Measurements from ENCODE around the gene POLN. TPM values are rescaled to one million over a fixed set of nuclear protein-coding genes. Genes with fewer than 3 reads are reported as not detected.

The POLN gene
- total and polyA plus RNA-seq, 2 of the 4 experiments (the other 2 are of a cell fraction): 0.63 to 0.72 TPM

DNA sequence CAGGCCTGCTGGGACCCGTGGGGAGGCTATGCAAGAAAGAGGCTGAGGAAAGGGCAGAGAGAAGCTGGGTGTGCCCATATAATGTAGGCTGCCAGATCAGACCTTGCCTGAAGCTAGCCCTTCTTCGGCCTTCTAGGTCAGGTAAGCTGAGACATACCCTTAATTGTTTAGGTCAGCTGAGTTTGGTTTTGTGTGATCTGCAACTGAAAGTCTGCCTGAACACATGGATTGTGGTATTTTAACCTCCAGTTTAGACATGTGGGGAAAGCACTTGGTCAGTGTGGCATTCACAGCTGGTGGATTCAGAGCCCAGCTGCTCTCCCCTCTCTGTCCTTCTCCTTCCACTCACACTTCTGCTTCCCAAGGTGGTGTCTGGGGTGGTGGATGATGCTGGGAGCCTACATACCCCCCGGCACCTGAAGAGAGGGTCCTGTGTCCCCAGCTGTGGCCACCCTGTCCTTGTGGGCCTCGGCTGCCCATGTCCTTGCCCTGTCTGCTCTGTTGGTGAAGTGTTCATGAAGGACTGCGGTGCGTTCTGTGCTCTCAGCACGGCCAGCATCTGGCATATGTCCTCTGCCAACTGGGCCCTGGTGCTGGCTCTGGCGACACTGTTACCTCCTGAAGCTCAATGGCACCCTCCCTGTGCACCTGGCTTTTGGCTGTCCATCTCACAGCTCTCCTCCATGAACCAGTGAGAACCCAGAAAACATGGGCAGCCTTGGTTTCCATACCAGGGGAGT, 100.7 kb downstream of the POLN start:
- no peak overlapping the region for H4K5ac ChIP-seq (ENCODE audit: low read depth, low read length)
- no TSS peak for BruUV-seq (replicated peaks)
- no peak overlapping the region for H3K14ac ChIP-seq (replicated peaks; ENCODE audit: low read depth, low read length)
- H2BK120ac ChIP-seq (ENCODE audit: low read depth, low read length): no peak overlapping the region
- H2AFZ ChIP-seq (replicated peaks; ENCODE audit: low read length, poor library complexity): no peak overlapping the region
- dilution Hi-C loops (cut with HindIII; ENCODE audit: low sequenced_read_pairs, unreplicated experiment) (no loop called here), intact Hi-C loops (cut with micrococcal nuclease) (no loop called here), in situ Hi-C loops (cut with MboI; ENCODE audit: low sequenced_read_pairs) (no loop called here)
- H3K18ac ChIP-seq (ENCODE audit: low read depth, low read length): no peak overlapping the region
- no peak for ATAC-seq (ENCODE audit: low read depth)
- no peaks in the 10 kb centered on the region for H3K9me1 ChIP-seq (ENCODE audit: insufficient read depth, low read length)
- H2BK5ac ChIP-seq (ENCODE audit: low read depth, low read length, poor library complexity, severe bottlenecking): no peak overlapping the region
- no peaks in the 10 kb centered on the region for H3K36me3 ChIP-seq (ENCODE audit: control insufficient read depth, insufficient read depth, low read length)
- TF ChIP-seq MXI1 (IDR thresholded peaks at IDR 0.05; ENCODE audit: borderline replicate concordance, low read depth, low read length) (no peak), MAFK (IDR thresholded peaks at IDR 0.05; ENCODE audit: low read depth, low read length) (no peak), USF2 (IDR thresholded peaks at IDR 0.05; ENCODE audit: low read depth, low read length) (no peak), SMC3 (IDR thresholded peaks at IDR 0.05; ENCODE audit: low read depth, low read length) (no peak), MAZ (IDR thresholded peaks at IDR 0.05; ENCODE audit: borderline replicate concordance, low read depth, low read length) (no peak), FOS (IDR thresholded peaks at IDR 0.05; ENCODE audit: low read depth, low read length) (no peak), POLR2A (IDR thresholded peaks at IDR 0.05; ENCODE audit: low read depth, low read length) (no peak), CEBPB (IDR thresholded peaks at IDR 0.05; ENCODE audit: low read depth, low read length) (no peak), RAD21 (IDR thresholded peaks at IDR 0.05; ENCODE audit: low read length) (no peak), CTCF (conservative IDR thresholded peaks at IDR 0.05; ENCODE audit: low read depth, low read length) (no peak), RCOR1 (IDR thresholded peaks at IDR 0.05; ENCODE audit: insufficient replicate concordance, low read length) (no peak), NFE2L2 (IDR thresholded peaks at IDR 0.05; ENCODE audit: low read depth, low read length) (no peak)
- TF ChIP-seq, protein P1, sequence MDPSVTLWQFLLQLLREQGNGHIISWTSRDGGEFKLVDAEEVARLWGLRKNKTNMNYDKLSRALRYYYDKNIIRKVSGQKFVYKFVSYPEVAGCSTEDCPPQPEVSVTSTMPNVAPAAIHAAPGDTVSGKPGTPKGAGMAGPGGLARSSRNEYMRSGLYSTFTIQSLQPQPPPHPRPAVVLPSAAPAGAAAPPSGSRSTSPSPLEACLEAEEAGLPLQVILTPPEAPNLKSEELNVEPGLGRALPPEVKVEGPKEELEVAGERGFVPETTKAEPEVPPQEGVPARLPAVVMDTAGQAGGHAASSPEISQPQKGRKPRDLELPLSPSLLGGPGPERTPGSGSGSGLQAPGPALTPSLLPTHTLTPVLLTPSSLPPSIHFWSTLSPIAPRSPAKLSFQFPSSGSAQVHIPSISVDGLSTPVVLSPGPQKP (IDR thresholded peaks at IDR 0.05; ENCODE audit: borderline replicate concordance, low read depth, low read length): no peak
- H4K20me1 ChIP-seq (ENCODE audit: insufficient read depth, low read length): no peaks in the 10 kb centered on the region; the same call in 1 of the 2 replicates
- no peak overlapping the region for H4K8ac ChIP-seq (ENCODE audit: low read depth in 2 of 2, low read length in 2 of 2)
- H3K9ac ChIP-seq (ENCODE audit: low read depth, low read length): no peak overlapping the region
- 80% methylated on average over 3 of the region's 8 CpGs; no CpG with 5 or more reads in 1 of the 2 experiments for WGBS, 2 experiments (ENCODE audit: extremely low coverage in 2 of 2, insufficient read length in 1 of 2)
- H3K9me3 ChIP-seq (ENCODE audit: control insufficient read depth, insufficient read depth, low read length): no peaks in the 10 kb centered on the region
- H2BK15ac ChIP-seq (ENCODE audit: low read depth, low read length): no peak overlapping the region
- H3K56ac ChIP-seq (ENCODE audit: extremely low read depth, insufficient read depth, low read length): no peak overlapping the region
- no peaks in the 10 kb centered on the region for H3K4me1 ChIP-seq (ENCODE audit: control insufficient read depth, insufficient read depth, low read length)
- CTCF ChIA-PET: no interaction called here
- peaks cover 6% of the 10 kb centered on the region for H3K27me3 ChIP-seq (ENCODE audit: control insufficient read depth, insufficient read depth, low read length)
- H4K91ac ChIP-seq (ENCODE audit: insufficient read depth, low read depth, low read length): no peak overlapping the region
- no peak overlapping the region for H3K23ac ChIP-seq (ENCODE audit: low read depth, low read length)
- H3K4me2 ChIP-seq (ENCODE audit: low read depth, low read length): no peak overlapping the region
- H3K27ac ChIP-seq (ENCODE audit: insufficient read depth, low read length): no peak overlapping the region
- H2BK20ac ChIP-seq (ENCODE audit: low read depth, low read length): no peak overlapping the region
- no peak overlapping the region for H2AK9ac ChIP-seq (replicated peaks; ENCODE audit: low read depth, low read length, poor library complexity)
- H3K4me3 ChIP-seq (ENCODE audit: insufficient read depth, low read depth, low read length): no peak overlapping the region
- POLR2A ChIA-PET (ENCODE audit: unreplicated experiment): no interaction called here
- H2AK5ac ChIP-seq (ENCODE audit: low read depth, low read length): no peak overlapping the region
- DNase-seq: no peak
- no peaks in the 10 kb centered on the region for H3K79me1 ChIP-seq (ENCODE audit: low read depth in 1 of 2, low read length in 2 of 2)
- H3K4ac ChIP-seq (ENCODE audit: low read depth, low read length): no peak overlapping the region

Data from IMR-90 (cell line).